H1 (cell line): ENCODE results near the gene NFIA. TPM values are rescaled to one million over a fixed set of nuclear protein-coding genes. Genes with fewer than 3 reads are reported as not detected.

Source experiments
- CTCF ChIA-PET: fragments of 300-600 bp; sonication (Branson Sonifier 250); formaldehyde crosslinking; loops from one replicate; lab custom pipeline; 2021; ENCODE audit not compliant: partially characterized antibody; lab: Charles Lee
- POLR2A ChIA-PET: fragments of 300-600 bp; sonication (Branson Sonifier 250); formaldehyde crosslinking; loops from one replicate; lab custom pipeline; 2021; ENCODE audit warnings: inconsistent platforms; ENCODE audit not compliant: partially characterized antibody; lab: Charles Lee
- DNase-seq, 2 experiments: peaks; one replicate each; pipeline versions ENCODE4 v3.0.0 to v3.0.0-alpha.2; 2010 to 2022; ENCODE audit warnings: low spot score in 2 of 2, low read depth in 1 of 2, mixed read lengths in 1 of 2
- FAIRE-seq: peaks from 2 replicates; lab custom pipeline; 2011; peaks lifted over from hg19 to GRCh38; lab: Jason Lieb, UNC
- H2AFZ ChIP-seq: 2 replicates; pipeline ENCODE4 v1.8.1; 2012; ENCODE audit warnings: low read length, inconsistent platforms
- H2AK5ac ChIP-seq: 2 replicates; pipeline ENCODE4 v1.6.1; 2013; ENCODE audit warnings: low read depth, low read length
- H2BK120ac ChIP-seq: replicated peaks from 2 replicates; pipeline ENCODE3; 2013; ENCODE audit warnings: low read depth, low read length, inconsistent platforms
- H2BK12ac ChIP-seq: 2 replicates; pipeline ENCODE4 v1.6.1; 2013; ENCODE audit warnings: low read depth, low read length
- H2BK15ac ChIP-seq: 2 replicates; pipeline ENCODE4 v1.6.1; 2013; ENCODE audit warnings: low read length
- H2BK20ac ChIP-seq: 2 replicates; pipeline ENCODE4 v1.6.1; 2013; ENCODE audit warnings: low read length
- H2BK5ac ChIP-seq: 2 replicates; pipeline ENCODE4 v1.6.1; 2013; ENCODE audit warnings: low read depth, low read length
- H3K14ac ChIP-seq: 2 replicates; pipeline ENCODE4 v1.6.1; 2013; ENCODE audit warnings: inconsistent platforms; ENCODE audit not compliant: insufficient read length
- H3K18ac ChIP-seq: 2 replicates; pipeline ENCODE4 v1.6.1; 2013; ENCODE audit warnings: low read length; ENCODE audit errors: extremely low read depth
- H3K23ac ChIP-seq: 2 replicates; pipeline ENCODE4 v1.6.1; 2013; ENCODE audit warnings: inconsistent platforms; ENCODE audit not compliant: insufficient read length
- H3K23me2 ChIP-seq: 2 replicates; pipeline ENCODE4 v1.6.1; 2013; ENCODE audit warnings: low read depth, low read length
- H3K27ac ChIP-seq: 2 replicates; pipeline ENCODE4 v1.6.1; 2011; ENCODE audit warnings: low read depth, low read length, inconsistent platforms
- H3K27me3 ChIP-seq, 4 experiments: replicated peaks in 1 of 4; 1 replicate in 1 of 4; 2 replicates in 3 of 4; pipeline versions ENCODE4 v1.6.1 to v1.8.1; 2011 to 2013; ENCODE audit warnings: low read length in 3 of 4, mild to moderate bottlenecking in 3 of 4, inconsistent platforms in 2 of 4, mixed read lengths in 2 of 4, moderate library complexity in 1 of 4; ENCODE audit not compliant: control insufficient read depth in 3 of 4, insufficient read depth in 3 of 4; ENCODE audit errors: extremely low read depth in 1 of 4
- H3K36me3 ChIP-seq, 4 experiments: 2 replicates each; pipeline versions ENCODE4 v1.6.1 to v1.8.1; 2011 to 2013; ENCODE audit warnings: mild to moderate bottlenecking in 4 of 4, low read length in 3 of 4, moderate library complexity in 2 of 4, control low read depth in 1 of 4, inconsistent platforms in 1 of 4; ENCODE audit not compliant: insufficient read depth in 4 of 4, control insufficient read depth in 2 of 4
- H3K4ac ChIP-seq: replicated peaks from 2 replicates; pipeline ENCODE3; 2013; ENCODE audit warnings: low read length, low read depth, mixed read lengths, inconsistent platforms; ENCODE audit not compliant: insufficient read length
- H3K4me1 ChIP-seq, 4 experiments: replicated peaks in 1 of 4; 1 replicate in 1 of 4; 2 replicates in 3 of 4; pipeline versions ENCODE4 v1.6.1 to v1.8.1; 2011 to 2013; ENCODE audit warnings: low read length in 3 of 4, inconsistent platforms in 2 of 4, mixed read lengths in 1 of 4; ENCODE audit not compliant: insufficient read depth in 4 of 4, control insufficient read depth in 3 of 4
- H3K4me2 ChIP-seq, 2 experiments: 2 replicates each; pipeline versions ENCODE4 v1.6.1 to v1.8.1; 2011 to 2013; ENCODE audit warnings: low read depth in 2 of 2, low read length in 2 of 2, control low read depth in 1 of 2, inconsistent platforms in 1 of 2, mild to moderate bottlenecking in 1 of 2; ENCODE audit not compliant: insufficient read depth in 1 of 2
- H3K4me3 ChIP-seq, 4 experiments: fragments of 200-600, 300-600 bp in 1 of 4; sonication (generic), shearing (Covaris generic), sonication (Bioruptor Twin) in 1 of 4; 2 replicates each; pipeline versions ENCODE4 v1.5.1 to v1.8.1; 2011 to 2016; ENCODE audit warnings: low read length in 4 of 4, low read depth in 3 of 4, control low read depth in 2 of 4, inconsistent platforms in 2 of 4, mild to moderate bottlenecking in 2 of 4, mixed read lengths in 1 of 4, moderate library complexity in 1 of 4; ENCODE audit not compliant: insufficient read depth in 2 of 4; ENCODE audit errors: extremely low read depth in 1 of 4
- H3K56ac ChIP-seq: replicated peaks from 2 replicates; pipeline ENCODE3; 2013; ENCODE audit warnings: low read depth, mild to moderate bottlenecking, mixed read lengths, low read length, inconsistent platforms; ENCODE audit not compliant: insufficient read length
- H3K79me1 ChIP-seq: 2 replicates; pipeline ENCODE4 v1.6.1; 2013; ENCODE audit warnings: low read depth, low read length, control low read depth
- H3K79me2 ChIP-seq, 2 experiments: 2 replicates each; pipeline versions ENCODE4 v1.6.1 to v1.8.1; 2012 to 2013; ENCODE audit warnings: low read length in 2 of 2, mild to moderate bottlenecking in 2 of 2, inconsistent platforms in 1 of 2; ENCODE audit not compliant: insufficient read depth in 2 of 2, control insufficient read depth in 1 of 2
- H3K9ac ChIP-seq, 4 experiments: replicated peaks in 1 of 4; 1 replicate in 1 of 4; 2 replicates in 3 of 4; pipeline versions ENCODE4 v1.6.1 to v1.8.1; 2011 to 2013; ENCODE audit warnings: low read depth in 3 of 4, low read length in 3 of 4, control low read depth in 2 of 4, mild to moderate bottlenecking in 2 of 4, moderate library complexity in 2 of 4, inconsistent platforms in 1 of 4; ENCODE audit errors: extremely low read depth in 1 of 4
- H3K9me3 ChIP-seq, 2 experiments: 2 replicates each; pipeline versions ENCODE4 v1.6.1 to v1.8.1; 2012 to 2013; ENCODE audit warnings: mild to moderate bottlenecking in 2 of 2, moderate library complexity in 2 of 2, control low read depth in 1 of 2, inconsistent platforms in 1 of 2, low read depth in 1 of 2, low read length in 1 of 2, mixed read lengths in 1 of 2; ENCODE audit not compliant: insufficient read depth in 2 of 2
- H4K20me1 ChIP-seq, 2 experiments: replicated peaks in 1 of 2; 2 replicates each; pipeline versions ENCODE3 to v1.8.1; 2011 to 2013; ENCODE audit warnings: inconsistent platforms in 2 of 2, low read length in 2 of 2, mild to moderate bottlenecking in 1 of 2; ENCODE audit not compliant: insufficient read depth in 2 of 2, control insufficient read depth in 1 of 2
- H4K5ac ChIP-seq: 2 replicates; pipeline ENCODE4 v1.6.1; 2013; ENCODE audit warnings: low read length, low read depth, mixed read lengths, inconsistent platforms; ENCODE audit not compliant: insufficient read length
- H4K8ac ChIP-seq: 2 replicates; pipeline ENCODE4 v1.8.0; 2013; ENCODE audit warnings: mild to moderate bottlenecking, moderate library complexity, low read length, inconsistent platforms; ENCODE audit not compliant: insufficient read depth; ENCODE audit errors: extremely low read depth
- H4K91ac ChIP-seq: replicated peaks from 2 replicates; pipeline ENCODE3; 2013; ENCODE audit warnings: low read length, mixed read lengths, inconsistent platforms; ENCODE audit not compliant: insufficient read length
- ASH2L ChIP-seq: fragments of 200-600, 300-600 bp; sonication (generic); IDR thresholded peaks from one replicate; pipeline ENCODE4 v1.7.1; 2017; ENCODE audit warnings: low read length
- BCL11A ChIP-seq, 2 experiments: IDR thresholded peaks; one replicate each; pipeline ENCODE4 v1.6.1; 2011; ENCODE audit warnings: low read depth in 2 of 2, low read length in 2 of 2, mild to moderate bottlenecking in 2 of 2
- CREB1 ChIP-seq: IDR thresholded peaks from 2 replicates; pipeline ENCODE4 v1.6.1; 2012; ENCODE audit warnings: inconsistent platforms
- CTBP2 ChIP-seq: IDR thresholded peaks from 2 replicates; pipeline ENCODE4 v1.7.0; 2011; ENCODE audit warnings: borderline replicate concordance, mild to moderate bottlenecking, moderate library complexity, mixed read lengths, low read length; ENCODE audit not compliant: insufficient read depth, insufficient read length
- FOSL1 ChIP-seq: IDR thresholded peaks from 2 replicates; pipeline ENCODE4 v1.6.1; 2011; ENCODE audit warnings: mild to moderate bottlenecking, low read depth, low read length, moderate library complexity; ENCODE audit not compliant: insufficient read depth
- MAFK ChIP-seq: IDR thresholded peaks from 2 replicates; pipeline ENCODE4 v1.6.1; 2012; ENCODE audit warnings: low read depth, mild to moderate bottlenecking, improper control_type of control experiment, low read length
- POLR2AphosphoS5 ChIP-seq: IDR thresholded peaks from 2 replicates; pipeline ENCODE4 v1.6.1; 2011; ENCODE audit warnings: low read depth, low read length
- SUZ12 ChIP-seq: fragments of 200-600 bp; sonication (generic); IDR thresholded peaks from 2 replicates; pipeline ENCODE4 v1.6.1; 2012; ENCODE audit warnings: mild to moderate bottlenecking, inconsistent platforms, low read length, moderate library complexity, mixed read lengths
- TAF7 ChIP-seq: optimal IDR thresholded peaks from 2 replicates; pipeline ENCODE3; 2011; ENCODE audit warnings: low read depth, mild to moderate bottlenecking, inconsistent platforms, low read length, moderate library complexity, borderline replicate concordance
- TBP ChIP-seq: IDR thresholded peaks from 2 replicates; pipeline ENCODE4 v1.6.1; 2011; ENCODE audit warnings: low read depth, low read length, improper control_type of control experiment
- ZNF274 ChIP-seq: IDR thresholded peaks from 2 replicates; pipeline ENCODE4 v1.7.0; 2012; ENCODE audit warnings: low read length, borderline replicate concordance; ENCODE audit errors: extremely low read depth
- polyA plus RNA-seq, 7 experiments: library from polyadenylated mRNA; depleted of rRNA in 3 of 7; stranded (reverse) in 5 of 7; unstranded in 2 of 7; fragments of >200 nt in 5 of 7; fragments of 200-250 nt in 2 of 7; gene quantifications; 1 replicate in 5 of 7; 2 replicates in 1 of 7; 4 replicates in 1 of 7; pipeline versions ENCODE4 v1.2.1 to v1.2.3, GENCODE V29; 2011 to 2013; ENCODE audit warnings: missing spikeins in 2 of 7, mixed read lengths in 2 of 7
- total RNA-seq: library from RNA; stranded (reverse); fragmentation: NEBNext Ultra II Directional; extraction: Animal tissue kit (Norgen Biotek cat#: 25700); gene quantifications from 2 replicates; pipeline ENCODE4 v1.2.1, GENCODE V29; 2021

The NFIA gene
- total and polyA plus RNA-seq, 2 of the 8 experiments (the other 6 are each of a cell fraction or from before 2014, with no cell fraction given), result 1.8 to 2.3 TPM

DNA sequence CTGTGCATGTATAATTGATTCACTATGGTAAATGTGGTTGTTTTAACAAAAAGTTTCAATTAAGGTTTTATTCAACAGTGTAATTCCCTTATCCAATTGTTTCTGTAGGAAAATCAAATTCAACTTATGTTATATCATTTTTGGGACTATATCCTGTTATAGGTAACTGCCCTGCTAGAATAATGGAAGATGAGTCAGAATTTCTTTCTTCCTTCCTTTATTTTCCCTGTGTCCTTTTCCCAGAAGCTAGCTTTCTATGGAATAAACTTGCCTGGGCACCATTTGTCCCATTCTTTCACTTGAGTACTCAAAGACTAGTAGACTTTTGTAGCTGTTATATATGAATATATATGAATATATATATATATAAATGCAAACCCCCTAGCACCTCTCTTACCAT, 341.3 kb downstream of the NFIA start:
- no peak for FAIRE-seq
- no peak overlapping the region for H3K56ac ChIP-seq

More for the DNA sequence above, 341.3 kb downstream of the NFIA start:
- DNase-seq, result no peak
- H3K79me1 ChIP-seq, result no peaks in the 10 kb centered on the region
- no peak overlapping the region for H3K9ac ChIP-seq
- no peaks in the 10 kb centered on the region for H3K23me2 ChIP-seq
- H3K79me2 ChIP-seq, result no peaks in the 10 kb centered on the region
- no peak overlapping the region for H4K91ac ChIP-seq
- no peak overlapping the region for H2BK20ac ChIP-seq
- no peak overlapping the region for H4K8ac ChIP-seq
- H4K5ac ChIP-seq, result no peak overlapping the region
- H3K23ac ChIP-seq, result no peak overlapping the region
- H2BK5ac ChIP-seq, result no peak overlapping the region
- no peak overlapping the region for H2BK12ac ChIP-seq
- H3K4me3 ChIP-seq, result no peak overlapping the region
- ChIA-PET POLR2A (interaction anchor here (0.7 kb wide), 1 partner anchor 71 kb away, joined by 5 read pairs; no protein-coding TSS in a partner anchor), CTCF (interaction anchor here (0.6 to 1.0 kb wide), 4 partner anchors 9 to 346 kb away, joined by 3 to 4 read pairs (median 3); no protein-coding TSS in a partner anchor)
- no peaks in the 10 kb centered on the region for H3K9me3 ChIP-seq
- no peak overlapping the region for H3K14ac ChIP-seq
- no peaks in the 10 kb centered on the region for H3K36me3 ChIP-seq
- no peak overlapping the region for H2BK120ac ChIP-seq
- no peak overlapping the region for H3K27ac ChIP-seq
- H4K20me1 ChIP-seq, result no peaks in the 10 kb centered on the region
- H2AK5ac ChIP-seq, result no peak overlapping the region
- no peak overlapping the region for H3K4ac ChIP-seq
- H3K27me3 ChIP-seq, result no peaks in the 10 kb centered on the region
- no peak overlapping the region for H3K18ac ChIP-seq
- H3K4me1 ChIP-seq, result peaks cover 0 to 2% (median 0%) of the 10 kb centered on the region in 4 experiments; a peak in 1 of 7 replicates
- H2AFZ ChIP-seq, result no peak overlapping the region
- no peak overlapping the region for H3K4me2 ChIP-seq
- H2BK15ac ChIP-seq, result no peak overlapping the region
- TF ChIP-seq ASH2L (no peak), ZNF274 (no peak), POLR2AphosphoS5 (no peak), TAF7 (no peak), SUZ12 (no peak), MAFK (no peak), TBP (no peak), CTBP2 (no peak), BCL11A (IDR thresholded peaks at IDR 0.05; ENCODE audit: low read depth in 2 of 2, low read length in 2 of 2) (no peak), CREB1 (no peak), FOSL1 (no peak)
